NAMALWA (cell line): ENCODE results near the gene PATE1.
A peak's percentile ranks its signal among the peaks of the same experiment; 100 is the strongest.
"Not testable (repeated sequence)": the region's sequence is repeated elsewhere in the genome, so short reads cannot be mapped to it uniquely, and the experiment has no call there.

Source experiments
- DNase-seq: peaks from one replicate; pipeline ENCODE4 v3.0.0-alpha.2; 2015; ENCODE audit warnings: low spot score

The PATE1 gene, protein sequence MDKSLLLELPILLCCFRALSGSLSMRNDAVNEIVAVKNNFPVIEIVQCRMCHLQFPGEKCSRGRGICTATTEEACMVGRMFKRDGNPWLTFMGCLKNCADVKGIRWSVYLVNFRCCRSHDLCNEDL

DNA sequence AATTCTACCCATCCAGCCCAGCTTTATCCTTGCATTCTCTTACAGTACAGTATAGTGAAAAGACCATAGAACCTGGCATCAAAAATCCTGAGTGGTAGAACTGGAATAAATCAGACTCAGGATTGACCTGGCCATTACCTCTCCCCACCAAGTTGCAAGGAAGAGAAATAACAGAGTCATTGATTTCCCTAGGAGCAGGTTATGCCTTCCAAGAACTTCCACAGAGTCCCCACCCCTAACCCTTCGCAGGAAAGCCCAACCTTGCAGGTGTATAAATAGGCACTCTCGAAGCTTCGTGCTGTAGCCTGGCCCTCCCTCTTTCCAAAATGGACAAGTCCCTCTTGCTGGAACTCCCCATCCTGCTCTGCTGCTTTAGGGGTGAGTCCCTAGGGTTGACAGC is at the start of gene PATE1:
TSS of gene PATE1 (plus strand) at position 301 of the 400 bp plus-strand sequence. CDS start at position 327, 26 bp downstream.
- DNase-seq: no peak

DNA sequence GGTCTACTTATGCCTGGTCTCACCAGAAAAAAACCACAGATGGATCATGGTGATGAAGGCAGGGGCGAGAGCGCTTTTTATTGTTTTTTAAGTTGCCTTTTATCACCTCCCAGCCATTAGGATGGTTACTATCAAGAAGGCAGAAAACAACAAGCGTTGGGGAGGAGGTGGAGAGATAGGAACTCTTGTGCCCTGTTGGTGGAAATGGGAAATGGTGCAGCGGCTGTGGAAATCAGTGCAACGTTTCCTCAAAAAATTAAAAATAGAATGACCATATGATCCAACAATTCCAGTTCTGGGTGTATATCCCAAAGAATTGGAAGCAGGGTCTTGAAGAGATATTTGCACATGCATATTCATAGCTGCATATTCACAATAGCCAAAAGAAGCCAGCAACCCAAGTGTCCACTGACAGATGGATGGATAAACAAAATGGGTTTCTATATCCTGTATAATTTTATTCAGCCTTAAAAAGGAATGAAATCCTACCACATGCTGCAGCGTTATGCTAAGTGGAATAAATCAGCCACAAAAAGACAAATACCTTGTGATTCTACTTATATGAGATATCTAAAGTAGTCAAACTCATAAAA is 45.0 kb upstream of the PATE1 start:
- no peak for DNase-seq

DNA sequence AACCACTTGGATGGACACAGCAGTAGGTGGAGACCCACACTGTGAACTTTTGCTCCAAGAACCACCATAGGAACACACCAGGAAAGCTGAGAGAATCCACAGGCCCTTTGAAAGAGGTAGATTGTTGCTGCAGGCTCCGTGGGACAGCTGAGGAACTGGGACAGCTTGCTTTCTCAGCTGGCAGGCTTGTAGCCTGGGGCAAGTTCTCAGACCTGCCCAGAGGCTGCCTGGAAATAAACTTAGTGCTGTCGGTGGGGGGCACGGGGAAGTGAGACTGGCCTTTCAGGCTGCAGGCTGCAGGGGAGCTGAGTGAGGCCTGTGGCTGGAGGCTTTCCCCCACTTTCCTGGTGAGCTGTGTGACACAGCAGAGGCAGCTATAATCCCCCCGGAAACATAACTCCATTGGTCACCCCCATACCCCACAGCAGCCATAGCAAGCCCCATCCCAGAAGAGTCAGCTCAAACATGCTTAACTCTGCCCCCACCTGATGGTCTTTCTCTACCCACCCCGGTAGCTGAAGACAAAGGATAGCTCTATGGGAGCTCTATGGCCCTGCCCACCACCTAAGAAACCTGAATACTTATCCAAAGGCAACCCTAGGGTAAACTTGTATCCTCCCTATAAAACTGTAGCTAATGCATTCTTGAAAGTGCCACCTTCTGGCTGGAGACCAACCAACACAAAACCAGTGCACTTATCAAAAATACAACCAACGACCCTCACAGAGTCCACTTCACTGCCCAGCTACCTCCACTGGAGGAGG is 44.0 kb upstream of the PATE1 start:
- DNase-seq: no peak

DNA sequence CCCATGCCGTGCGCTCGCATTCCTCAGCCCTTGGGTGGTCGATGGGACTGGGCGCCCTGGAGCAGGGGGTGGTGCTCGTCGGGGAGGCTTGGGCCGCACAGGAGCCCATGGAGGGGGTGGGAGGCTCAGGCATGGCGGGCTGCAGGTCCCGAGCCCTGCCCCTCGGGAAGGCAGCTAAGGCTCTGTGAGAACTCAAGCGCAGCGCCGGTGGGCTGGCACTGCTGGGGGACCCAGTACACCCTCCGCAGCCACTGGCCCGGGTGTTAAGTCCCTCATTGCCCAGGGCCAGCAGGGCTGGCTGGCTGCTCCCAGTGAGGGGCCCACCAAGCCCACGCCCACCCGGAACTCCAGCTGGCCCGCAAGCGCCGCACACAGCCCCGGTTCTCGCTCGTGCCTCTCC is 41.4 kb upstream of the PATE1 start:
- not testable (repeated sequence) for DNase-seq

DNA sequence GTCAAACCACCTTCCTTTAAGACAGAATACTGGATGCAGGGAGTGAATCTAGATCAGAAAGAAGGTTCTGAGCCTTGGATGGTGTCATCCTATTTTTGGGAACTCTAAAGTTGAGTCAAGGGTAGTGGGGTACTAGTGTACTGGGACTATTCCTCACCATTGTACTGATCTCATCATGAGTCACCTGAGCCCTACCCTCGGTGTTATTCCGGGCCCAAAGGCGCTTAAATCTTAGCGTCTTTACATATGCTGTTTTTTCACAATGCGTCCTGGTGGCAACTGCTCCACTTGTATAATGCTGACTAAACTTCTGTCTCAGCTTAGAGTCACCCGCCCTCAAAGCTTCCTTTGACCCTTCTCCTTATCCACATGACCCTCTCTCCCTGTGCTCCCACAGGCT is 25.3 kb upstream of the PATE1 start:
- no peak for DNase-seq

DNA sequence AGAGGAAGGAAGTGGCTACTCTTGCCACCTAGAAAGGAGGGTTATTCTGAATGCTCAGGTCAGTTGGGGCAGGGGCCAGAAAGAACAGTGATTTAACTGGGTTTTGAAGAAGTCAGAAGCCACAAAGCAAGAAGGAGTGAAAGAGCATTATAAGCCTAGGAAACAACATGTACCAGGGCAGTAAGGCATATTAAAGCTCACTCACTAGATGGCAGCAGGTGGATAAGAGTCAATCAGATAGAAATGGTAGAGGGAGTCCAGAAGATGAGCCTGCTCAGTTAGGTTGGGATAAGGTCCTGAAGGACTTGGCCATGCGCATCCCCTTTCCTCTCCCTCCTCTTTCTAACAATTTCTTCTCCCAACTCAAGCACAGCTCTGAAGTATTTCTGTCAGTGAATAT is 22.0 kb upstream of the PATE1 start:
- DNase-seq: peak; percentile 38

DNA sequence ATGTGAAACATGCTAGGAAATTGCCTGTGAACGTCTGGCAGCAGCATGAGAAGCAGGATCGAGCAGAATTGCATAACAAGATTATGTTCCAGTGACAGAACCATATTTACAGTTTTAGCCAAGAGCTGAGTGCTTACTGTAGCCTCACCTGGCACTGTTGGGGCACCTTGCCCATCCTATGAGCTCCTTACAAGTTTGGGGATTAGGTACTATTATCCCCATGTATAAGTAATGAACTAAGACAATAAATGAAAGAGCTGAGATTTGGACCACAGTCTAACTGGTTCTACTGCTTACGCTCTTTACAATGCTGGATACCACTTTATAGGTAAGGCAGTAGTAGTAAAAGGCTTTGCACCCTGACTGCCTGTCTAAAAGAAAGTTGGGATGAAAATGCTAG is 17.1 kb upstream of the PATE1 start:
- no peak for DNase-seq

DNA sequence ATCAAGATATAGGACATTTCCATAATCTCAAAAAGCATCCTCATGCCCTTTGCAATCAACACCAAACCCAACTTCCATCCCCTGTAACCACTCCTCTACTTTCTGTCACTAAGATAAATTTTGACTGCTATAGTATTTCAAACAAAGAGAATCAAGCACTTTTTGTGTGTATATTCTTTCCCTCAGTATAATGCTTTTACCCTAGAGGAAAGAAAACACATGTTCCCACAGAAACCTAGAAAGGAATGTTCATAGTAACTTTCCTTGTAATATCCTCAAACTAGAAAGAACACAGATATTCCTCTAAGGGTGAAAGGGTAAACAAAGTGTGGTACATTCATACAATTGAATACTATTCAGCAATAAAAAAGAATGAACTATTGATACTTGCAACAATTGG is 5.5 kb upstream of the PATE1 start:
- no peak for DNase-seq

DNA sequence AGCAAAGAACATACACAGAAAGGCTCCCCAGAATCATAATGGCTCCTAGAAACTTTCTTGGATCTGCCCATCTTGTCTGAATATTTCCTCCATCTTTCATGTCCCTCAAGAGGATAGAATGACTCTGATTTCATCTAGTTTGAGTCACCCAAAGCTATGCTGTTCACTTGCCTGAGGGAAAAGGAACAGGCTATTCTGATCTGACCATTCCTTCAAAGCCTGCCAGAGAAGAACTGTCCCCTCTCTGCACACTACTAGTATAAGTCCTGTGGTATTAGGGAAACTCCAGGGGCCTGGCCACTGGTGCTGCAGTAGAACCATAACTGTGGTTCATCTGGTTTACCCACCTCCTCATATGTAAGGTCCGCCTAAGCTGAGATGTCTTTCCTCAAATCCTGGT is 2.4 kb upstream of the PATE1 start:
- no peak for DNase-seq

DNA sequence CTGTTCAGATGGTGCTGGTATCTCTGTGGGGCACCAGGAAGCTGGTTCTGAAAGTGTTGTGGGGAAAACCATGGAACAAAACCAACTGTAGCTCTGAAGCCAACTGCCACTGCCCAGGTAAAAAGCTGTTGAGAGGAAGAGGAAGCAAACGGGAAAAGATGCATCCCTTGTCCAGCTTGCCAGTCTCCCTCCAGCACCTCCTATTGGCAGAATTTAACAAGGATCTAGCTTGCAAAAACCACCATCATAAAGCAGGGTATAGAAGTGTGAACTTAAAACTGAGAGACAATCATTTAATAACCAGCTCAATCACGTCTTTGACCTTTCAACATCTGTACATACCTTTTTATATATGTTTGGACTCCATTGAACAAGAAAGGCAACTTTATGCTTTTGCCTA is 4.5 kb downstream of the PATE1 start:
- DNase-seq: no peak

DNA sequence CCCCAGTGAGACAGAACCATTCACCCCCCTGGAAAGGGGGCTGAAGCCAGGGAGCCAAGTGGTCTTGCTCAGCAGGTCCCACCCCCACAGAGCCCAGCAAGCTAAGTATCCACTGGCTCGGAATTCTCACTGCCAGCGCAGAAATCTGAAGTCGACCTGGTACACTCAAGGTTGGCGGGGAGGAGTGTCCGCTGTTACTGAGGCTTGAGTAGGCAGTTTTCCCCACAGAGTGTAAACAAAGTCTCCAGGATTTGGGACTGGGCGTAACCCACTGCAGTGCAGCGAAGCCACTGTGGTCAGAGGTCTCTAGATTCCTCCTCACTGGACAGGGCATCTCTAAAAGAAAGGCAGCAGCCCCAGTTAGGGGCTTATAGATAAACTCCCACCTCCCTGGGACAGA is 10.0 kb downstream of the PATE1 start:
- no peak for DNase-seq

DNA sequence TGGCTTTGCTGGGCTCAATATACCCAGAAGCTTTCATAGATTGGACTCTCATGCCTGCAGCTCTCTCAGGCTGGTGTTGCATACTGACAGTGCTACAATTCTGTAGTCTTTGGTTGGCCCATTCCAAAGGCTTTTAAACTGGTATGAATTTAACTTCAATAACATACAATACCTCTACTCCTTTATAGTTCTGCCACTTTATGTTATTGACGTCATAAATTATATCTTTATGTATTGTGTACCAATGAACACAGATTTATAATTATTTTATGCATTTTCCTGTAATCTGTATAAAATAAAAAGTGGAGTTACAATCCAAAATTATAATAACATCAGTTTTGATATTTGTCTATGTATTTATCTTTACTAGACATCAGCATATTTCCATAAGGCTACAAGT is 16.4 kb downstream of the PATE1 start:
- no peak for DNase-seq

DNA sequence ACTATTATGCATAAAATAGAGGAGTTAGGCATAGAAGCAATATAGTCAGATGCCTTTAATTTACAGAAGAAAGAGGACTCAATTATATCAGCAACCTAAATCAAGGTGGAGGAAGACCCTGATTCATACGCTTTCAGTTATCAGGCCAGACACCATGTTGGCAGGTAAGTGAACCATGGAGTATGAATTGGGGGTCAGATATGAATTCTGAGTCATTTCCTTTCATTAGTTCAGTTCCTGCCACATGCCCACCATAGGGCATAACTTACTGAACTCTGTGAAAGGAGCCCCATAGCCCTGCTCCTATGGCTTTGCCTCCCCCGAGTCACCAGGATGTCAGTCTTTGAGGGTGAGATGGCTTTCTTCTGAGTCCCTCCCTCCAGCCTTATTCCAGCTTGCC is 17.4 kb downstream of the PATE1 start:
- DNase-seq: no peak

DNA sequence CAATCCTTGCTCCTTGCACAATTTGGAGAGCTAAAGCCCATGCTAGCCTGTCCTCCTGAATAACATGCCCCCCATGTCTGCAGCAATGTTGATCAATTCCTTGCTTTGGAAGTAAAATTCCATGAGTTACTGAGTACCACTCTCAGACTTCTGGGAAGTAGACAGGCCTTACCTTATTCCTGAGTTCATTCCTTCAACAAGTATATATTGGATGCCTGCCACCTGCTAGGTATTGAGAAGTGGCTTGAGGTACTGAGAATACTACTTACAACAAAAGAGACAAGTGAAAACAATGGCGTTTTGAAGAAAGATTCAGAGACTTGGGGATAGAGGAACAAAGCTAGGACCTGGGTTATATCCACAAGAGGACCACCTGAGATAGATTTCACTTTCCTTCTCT is 20.2 kb downstream of the PATE1 start:
- no peak for DNase-seq

DNA sequence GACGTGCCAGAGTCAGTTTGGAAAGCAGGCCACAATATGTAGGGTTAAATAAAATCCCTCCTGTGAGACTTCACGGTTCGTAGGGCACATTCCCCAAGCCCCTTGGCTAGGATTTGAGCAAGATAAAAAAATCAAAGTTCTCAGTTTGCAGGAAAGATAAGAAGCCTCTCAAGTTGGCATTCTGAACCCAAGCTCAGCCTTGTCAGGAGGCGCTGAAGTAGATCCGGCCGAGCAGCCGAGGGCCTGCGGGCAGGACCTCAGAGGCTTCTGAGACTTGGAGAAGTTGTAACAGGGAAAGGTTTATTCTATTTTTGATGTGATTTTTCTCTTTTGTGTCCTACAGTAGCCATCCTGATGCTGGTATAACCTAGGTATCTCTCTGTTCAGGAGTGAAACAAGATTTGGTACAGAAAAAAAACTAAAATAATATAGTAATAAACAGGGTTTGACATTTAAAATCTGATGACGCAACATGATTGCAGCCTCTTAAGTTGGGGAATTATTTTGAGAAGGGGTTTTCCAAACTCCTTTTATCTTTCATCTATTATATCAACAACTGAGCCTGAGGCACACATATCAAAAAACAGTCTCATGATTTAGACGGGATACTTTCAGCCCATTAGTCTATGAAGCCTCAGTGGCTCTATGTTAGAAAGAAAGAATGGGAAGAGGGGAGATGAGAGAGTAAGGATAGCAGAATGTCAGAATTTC is 22.4 kb downstream of the PATE1 start:
- DNase-seq: no peak

DNA sequence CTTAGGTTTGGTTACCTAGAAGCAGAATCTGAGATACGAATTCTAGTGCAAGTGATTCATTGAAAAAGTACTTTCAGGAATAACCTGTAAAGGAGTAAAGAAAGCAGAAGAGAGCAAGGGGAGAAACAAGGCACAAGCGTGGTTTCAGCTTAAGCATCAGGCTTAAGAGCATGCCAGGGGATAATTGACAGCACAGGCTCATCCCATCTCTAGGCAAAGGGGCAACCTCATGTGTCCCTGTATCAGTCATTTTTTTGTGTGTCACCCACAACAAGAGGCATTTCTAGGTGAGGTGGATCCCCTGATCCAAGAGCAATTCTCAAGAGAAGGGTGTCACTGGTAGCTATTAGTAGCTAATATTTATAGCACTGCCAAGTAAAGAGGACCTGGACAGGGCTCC is 24.5 kb downstream of the PATE1 start:
- DNase-seq: no peak

DNA sequence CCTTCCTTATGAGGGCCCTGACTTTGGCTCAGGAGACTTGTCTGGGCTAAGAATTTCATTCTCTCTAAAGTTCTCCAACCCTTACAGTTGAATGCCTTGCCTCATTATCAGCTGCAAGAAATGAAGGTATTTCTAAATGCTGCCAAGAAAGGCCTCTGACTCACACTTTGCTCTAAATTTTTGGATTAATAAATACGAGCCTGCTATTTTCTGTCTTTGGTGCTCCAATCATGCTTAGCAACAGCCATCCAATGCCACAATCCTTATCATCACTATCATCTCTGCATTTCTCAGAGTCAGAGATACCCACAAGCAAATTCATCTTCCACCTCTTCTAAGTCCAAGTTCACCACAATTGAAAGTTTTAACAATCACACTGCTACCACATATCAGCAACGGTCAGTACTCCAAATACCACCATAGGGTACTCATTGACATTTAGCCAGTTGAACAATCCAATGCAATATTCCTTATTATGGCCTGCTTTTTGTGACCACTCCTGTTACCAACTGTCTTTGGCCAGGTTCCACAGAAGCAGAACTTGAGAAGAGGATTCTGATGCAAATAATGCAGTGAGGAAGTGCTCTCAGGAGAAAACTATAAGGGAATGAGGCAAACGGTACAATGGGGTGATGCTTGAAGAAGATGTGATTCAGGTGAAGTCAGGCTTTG is 26.9 kb downstream of the PATE1 start:
- no peak for DNase-seq

DNA sequence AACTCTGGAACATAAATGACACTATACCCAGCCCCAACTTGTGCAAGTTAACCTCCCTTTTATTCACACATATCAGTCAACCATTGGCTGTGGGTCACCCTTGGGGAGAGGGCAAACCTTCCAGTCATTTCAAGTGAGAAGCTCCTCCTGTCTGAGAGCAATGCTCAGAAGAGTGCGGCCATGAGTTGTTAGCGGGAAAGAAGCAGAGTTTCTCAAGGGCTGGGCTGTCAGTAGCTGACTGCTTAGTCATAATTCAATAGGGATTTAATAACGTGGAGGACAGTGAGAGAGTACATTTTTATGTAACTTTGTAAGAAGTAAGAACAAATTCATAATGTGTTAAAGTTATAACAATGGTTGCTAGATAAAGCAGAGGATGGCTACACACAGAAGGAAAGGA is 27.4 kb downstream of the PATE1 start:
- DNase-seq: no peak

DNA sequence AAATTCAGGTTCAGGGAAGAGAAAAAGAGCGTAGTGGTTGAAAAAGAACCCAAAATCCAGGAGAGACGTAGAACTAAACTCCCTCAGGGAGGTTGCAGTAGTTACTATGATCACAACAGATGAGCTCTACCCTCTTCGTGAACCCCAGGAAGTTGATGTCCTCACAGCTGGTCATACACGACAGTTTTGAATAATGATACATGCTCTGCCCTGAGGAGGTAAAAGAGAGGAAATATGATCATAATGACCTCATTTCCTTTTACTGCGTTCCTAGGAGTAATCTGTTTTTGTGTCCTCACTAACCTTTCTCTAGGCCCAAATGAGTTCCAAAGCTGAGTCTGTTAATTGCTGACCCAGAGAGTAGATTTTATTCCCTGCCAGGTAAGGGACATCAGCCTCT is 31.2 kb downstream of the PATE1 start:
- no peak for DNase-seq

DNA sequence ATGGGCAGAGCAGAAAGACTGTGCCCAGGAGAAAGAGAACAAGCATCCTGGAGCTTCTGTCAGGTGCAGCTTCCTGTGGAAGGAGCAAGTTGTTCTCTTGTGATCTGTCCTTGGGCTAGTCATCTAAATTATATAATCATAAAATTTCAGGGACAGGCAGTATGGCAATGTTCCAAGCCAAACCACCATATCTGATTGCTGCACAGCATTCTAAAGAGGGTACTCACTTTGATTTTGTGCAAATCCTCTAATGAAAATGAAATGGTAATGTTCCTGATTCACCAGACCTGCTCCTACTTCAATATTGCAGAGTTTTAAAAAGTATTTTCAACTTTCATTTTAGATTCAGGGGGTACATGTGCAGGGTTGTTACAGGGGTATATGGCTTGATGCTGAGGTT is 32.6 kb downstream of the PATE1 start, which contains the start of gene PATE2:
TSS of gene PATE2 (minus strand) at position 101 of the 400 bp plus-strand sequence. CDS start at position 46, 55 bp downstream.
- no peak for DNase-seq

DNA sequence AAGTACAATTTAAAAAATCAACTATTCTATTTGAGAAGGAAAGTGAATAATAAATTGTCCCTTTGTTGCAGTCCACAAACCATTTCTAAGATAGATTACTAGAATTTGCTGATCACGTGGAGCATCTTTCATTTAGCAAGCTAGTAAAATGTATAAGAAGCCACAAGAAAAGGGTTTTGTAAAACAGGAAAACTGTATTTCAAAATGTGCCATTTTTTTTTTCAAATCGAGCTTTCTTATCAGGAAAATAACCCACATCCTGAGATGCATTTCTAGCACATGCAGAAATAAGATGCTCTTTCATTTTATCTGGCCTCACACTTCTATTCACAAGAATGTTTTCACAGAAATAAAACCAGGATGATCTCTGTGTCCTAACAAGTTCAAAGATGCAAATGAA is 38.6 kb downstream of the PATE1 start:
- no peak for DNase-seq

DNA sequence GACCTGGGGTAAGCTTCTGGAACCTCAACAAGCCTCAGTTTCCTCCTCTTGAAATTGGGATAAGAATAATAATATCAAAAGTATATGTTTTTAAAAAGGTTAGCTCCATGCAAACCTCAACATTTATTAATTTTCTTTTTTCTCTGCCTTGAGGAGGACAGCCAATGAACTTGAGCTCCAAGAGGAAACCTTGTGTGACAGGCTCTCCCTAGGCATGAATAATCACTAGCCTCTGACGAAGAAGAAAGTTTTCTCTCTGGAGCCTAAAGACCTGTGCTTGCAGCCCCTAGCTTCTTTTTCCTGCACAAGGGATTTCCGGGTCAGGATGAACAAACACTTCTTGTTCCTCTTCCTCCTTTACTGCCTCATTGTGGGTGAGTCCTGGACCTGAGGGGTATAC is 41.7 kb downstream of the PATE1 start, which contains the start of gene PATE3:
TSS of gene PATE3 (plus strand) at position 301 of the 400 bp plus-strand sequence. CDS start at position 326, 25 bp downstream.
- DNase-seq: no peak
